ENCODE measurements around the gene DPYSL5. TPM values are rescaled to one million over a fixed set of nuclear protein-coding genes. Genes with fewer than 3 reads are reported as not detected.
A peak's percentile ranks its signal among the peaks of the same experiment; 100 is the strongest.

The DPYSL5 gene
- polyA plus RNA-seq, 2 of the 4 experiments (the other 2 are of a cell fraction) = 2.5 to 8.2 TPM

- Histone ChIP-seq H3K4me3 (no peak overlapping the region), H3K9me3 (no peaks in the 10 kb centered on the region), H3K4me2 (no peak overlapping the region), H3K4me1 (no peaks in the 10 kb centered on the region), H3K27ac (peak overlapping the region in 1 of 2 experiments; percentile 50; a peak in 1 of 6 replicates)
- TF ChIP-seq RARB (CRISPR knock-in tag; IDR thresholded peaks at IDR 0.05) = no peak
- TF ChIP-seq FOSL2 (IDR thresholded peaks at IDR 0.05) = no peak
- peak; percentile 32 for TF ChIP-seq FOSL2 (CRISPR knock-in tag; IDR thresholded peaks at IDR 0.05)
- no peak for TF ChIP-seq HMGXB4 (CRISPR knock-in tag; IDR thresholded peaks at IDR 0.05; ENCODE audit: borderline replicate concordance)
- ChIA-PET CTCF (interaction anchor here (1.3 to 1.5 kb wide), 2 partner anchors 9 to 103 kb away, joined by 3 read pairs; no protein-coding TSS in a partner anchor), POLR2A (no interaction called here)
- 62% methylated on average over 5 of the region's 5 CpGs for WGBS (ENCODE audit: missing lambda C conversion rate)
- FAIRE-seq = no peak
- DNase-seq (ENCODE audit: low read depth in 1 of 2, low spot score in 1 of 2) = peak in 1 of 2 experiments; percentile 51
- ATAC-seq = peak; percentile 61 to 67; a peak in 5 of 6 replicates
These were observed 42.7 kb upstream of the DPYSL5 start for GRCh38 chr2:26805241-26805676.

- WGBS (ENCODE audit: missing lambda C conversion rate) = 49% methylated on average over 2 of the region's 2 CpGs
- Histone ChIP-seq H3K4me3 (no peak overlapping the region), H3K27ac (no peak overlapping the region), H3K4me1 (no peaks in the 10 kb centered on the region), H3K9me3 (no peaks in the 10 kb centered on the region), H3K4me2 (no peak overlapping the region)
- DNase-seq (ENCODE audit: low read depth in 1 of 2, low spot score in 1 of 2) (no peak), FAIRE-seq (no peak), ATAC-seq (peak; percentile 40 to 49; a peak in 3 of 6 replicates)
- ChIA-PET CTCF (interaction anchor here (0.7 to 4.9 kb wide), 2 partner anchors 9 to 38 kb away, joined by 3 to 17 read pairs; no protein-coding TSS in a partner anchor), POLR2A (interaction anchor here (0.6 kb wide), 1 partner anchor 176 kb away, joined by 3 read pairs; no protein-coding TSS in a partner anchor)
- TF ChIP-seq POLR2AphosphoS2 (conservative IDR thresholded peaks at IDR 0.05; ENCODE audit: low read length) (no peak), MAFK (IDR thresholded peaks at IDR 0.05; ENCODE audit: partially characterized antibody) (peak; percentile 38)
These were observed 40.0 kb upstream of the DPYSL5 start for GRCh38 chr2:26807788-26808460.

- H3K9me3 ChIP-seq = no peaks in the 10 kb centered on the region
- FAIRE-seq (no peak), ATAC-seq (no peak), DNase-seq (ENCODE audit: low read depth in 1 of 2, low spot score in 1 of 2) (no peak)
- CTCF ChIA-PET = interaction anchor here (1.0 to 4.9 kb wide), 3 partner anchors 9 to 231 kb away, joined by 3 to 17 read pairs (median 4); no protein-coding TSS in a partner anchor
- no peak overlapping the region for H3K4me2 ChIP-seq
- POLR2A ChIA-PET = no interaction called here
- no peak overlapping the region for H3K27ac ChIP-seq
- no peak overlapping the region for H3K4me3 ChIP-seq
- WGBS (ENCODE audit: missing lambda C conversion rate) = 60% methylated on average over 3 of the region's 3 CpGs
- no peaks in the 10 kb centered on the region for H3K4me1 ChIP-seq
- TF ChIP-seq USF2 (IDR thresholded peaks at IDR 0.05) = no peak
- no peak for TF ChIP-seq HDAC2 (IDR thresholded peaks at IDR 0.05)
- TF ChIP-seq CTCF (IDR thresholded peaks at IDR 0.05) = no peak
- no peak for TF ChIP-seq NPAS2 (CRISPR knock-in tag; IDR thresholded peaks at IDR 0.05; ENCODE audit: borderline replicate concordance)
- no peak for TF ChIP-seq SREBF2 (IDR thresholded peaks at IDR 0.05)
- TF ChIP-seq JUN (IDR thresholded peaks at IDR 0.05) = no peak
- TF ChIP-seq MYC (IDR thresholded peaks at IDR 0.05; ENCODE audit: borderline replicate concordance, low read length) = no peak
- no peak for TF ChIP-seq REST (IDR thresholded peaks at IDR 0.05)
- no peak for TF ChIP-seq CHD4 (IDR thresholded peaks at IDR 0.05; ENCODE audit: borderline replicate concordance)
- TF ChIP-seq FOSL2 (IDR thresholded peaks at IDR 0.05) = no peak
- no peak for TF ChIP-seq FOSL2 (CRISPR knock-in tag; IDR thresholded peaks at IDR 0.05)
- TF ChIP-seq HOXA7 (CRISPR knock-in tag; IDR thresholded peaks at IDR 0.05) = no peak
- TF ChIP-seq HES2 (IDR thresholded peaks at IDR 0.05) = no peak
- no peak for TF ChIP-seq E2F6 (IDR thresholded peaks at IDR 0.05; ENCODE audit: borderline replicate concordance, low read depth)
These were observed 38.7 kb upstream of the DPYSL5 start for GRCh38 chr2:26809211-26809610.

All from A549 (cell line).